T-helper 17 cell (primary cell): ENCODE measurements around the gene MYOM1. TPM values are rescaled to one million over a fixed set of nuclear protein-coding genes. Genes with fewer than 3 reads are reported as not detected.
"Not testable (repeated sequence)": the region's sequence is repeated elsewhere in the genome, so short reads cannot be mapped to it uniquely, and the experiment has no call there.

Experiments used
- ATAC-seq: fragments of 150-1000 bp; cut with Tn5 transposase; 2 replicates; pipeline ENCODE4 v1.10.0; 2021; ENCODE audit warnings: mild to moderate bottlenecking, moderate library complexity
- DNase-seq, 3 donors: peaks; one replicate each; pipeline versions ENCODE4 v3.0.0 to v3.0.0-alpha.2; 2020 to 2021
- H3K9me3 ChIP-seq: one replicate; pipeline ENCODE4 v1.7.0; 2013; ENCODE audit warnings: low read length, mild to moderate bottlenecking; ENCODE audit not compliant: control insufficient read depth, poor library complexity, severe bottlenecking
- H3K27ac Mint-ChIP-seq: one replicate; pipeline ENCODE4 v1.8.0; 2022; ENCODE audit warnings: mild to moderate bottlenecking, moderate library complexity, mixed read lengths
- H3K27me3 Mint-ChIP-seq: one replicate; pipeline ENCODE4 v1.8.0; 2022; ENCODE audit warnings: mixed read lengths
- H3K36me3 Mint-ChIP-seq: one replicate; pipeline ENCODE4 v1.8.0; 2022; ENCODE audit warnings: low read depth, mixed read lengths
- H3K4me1 Mint-ChIP-seq: one replicate; pipeline ENCODE4 v1.8.0; 2022; ENCODE audit warnings: mild to moderate bottlenecking, mixed read lengths
- H3K4me3 Mint-ChIP-seq: one replicate; pipeline ENCODE4 v1.8.0; 2022; ENCODE audit warnings: mild to moderate bottlenecking, moderate library complexity, mixed read lengths
- total RNA-seq, 4 donors: library from RNA in 2 of 4; stranded (reverse) in 2 of 4; gene quantifications; one replicate each; pipeline ENCODE4 v1.2.3 and lab custom pipeline; 2022 to 2026

The MYOM1 gene
- total RNA-seq, 2 donors from 2014 or later: 0.92 to 3.2 TPM

- no peak overlapping the region for H3K27ac Mint-ChIP-seq
- peaks cover 11% of the 10 kb centered on the region for H3K4me1 Mint-ChIP-seq
- H3K4me3 Mint-ChIP-seq: no peak overlapping the region
- DNase-seq (no peak), ATAC-seq (no peak)
- H3K36me3 Mint-ChIP-seq: no peaks in the 10 kb centered on the region
- no peaks in the 10 kb centered on the region for H3K9me3 ChIP-seq
- H3K27me3 Mint-ChIP-seq: no peaks in the 10 kb centered on the region
These were observed 145.7 kb downstream of the MYOM1 start for GRCh38 chr18:3074087-3074486.

GRCh38 chr18:3073353-3073752, 146.4 kb downstream of the MYOM1 start:
- not testable (repeated sequence) for H3K36me3 Mint-ChIP-seq, H3K27ac Mint-ChIP-seq, H3K27me3 Mint-ChIP-seq, H3K9me3 ChIP-seq, ATAC-seq, DNase-seq, H3K4me3 Mint-ChIP-seq
- peaks cover 12% of the 10 kb centered on the region for H3K4me1 Mint-ChIP-seq

GRCh38 chr18:3071676-3072075, 148.1 kb downstream of the MYOM1 start:
- no peaks in the 10 kb centered on the region for H3K9me3 ChIP-seq
- Mint-ChIP-seq H3K27me3 (no peaks in the 10 kb centered on the region), H3K4me1 (peaks cover 20% of the 10 kb centered on the region), H3K4me3 (no peak overlapping the region), H3K36me3 (no peaks in the 10 kb centered on the region), H3K27ac (no peak overlapping the region)
- DNase-seq (no peak), ATAC-seq (no peak)

- H3K27ac Mint-ChIP-seq: peak overlapping the region; percentile 57
- no peak for ATAC-seq
- peaks cover 20% of the 10 kb centered on the region for H3K4me1 Mint-ChIP-seq
These were observed 149.9 kb downstream of the MYOM1 start for GRCh38 chr18:3069671-3070433.

GRCh38 chr18:3067722-3068121, 152.0 kb downstream of the MYOM1 start:
- Mint-ChIP-seq H3K36me3 (no peaks in the 10 kb centered on the region), H3K27ac (peak overlapping the region; percentile 78), H3K4me3 (peak overlapping the region; percentile 77), H3K27me3 (no peaks in the 10 kb centered on the region), H3K4me1 (peaks cover 25% of the 10 kb centered on the region)
- no peaks in the 10 kb centered on the region for H3K9me3 ChIP-seq
- ATAC-seq: no peak
- no peak for DNase-seq

More at GRCh38 chr18:3069671-3070433, 149.9 kb downstream of the MYOM1 start:
- H3K9me3 ChIP-seq: no peaks in the 10 kb centered on the region
- H3K27me3 Mint-ChIP-seq: no peaks in the 10 kb centered on the region
- DNase-seq: no peak
- H3K36me3 Mint-ChIP-seq: no peaks in the 10 kb centered on the region
- no peak overlapping the region for H3K4me3 Mint-ChIP-seq

GRCh38 chr18:3067165-3067661, 152.6 kb downstream of the MYOM1 start:
- Mint-ChIP-seq H3K27ac (peak overlapping the region; percentile 78), H3K27me3 (no peaks in the 10 kb centered on the region), H3K36me3 (no peaks in the 10 kb centered on the region), H3K4me3 (peak overlapping the region; percentile 77), H3K4me1 (peaks cover 27% of the 10 kb centered on the region)
- ATAC-seq (no peak), DNase-seq (no peak)
- no peaks in the 10 kb centered on the region for H3K9me3 ChIP-seq

- no peak for DNase-seq
- H3K36me3 Mint-ChIP-seq: no peaks in the 10 kb centered on the region
- H3K4me1 Mint-ChIP-seq: peaks cover 33% of the 10 kb centered on the region
- no peaks in the 10 kb centered on the region for H3K9me3 ChIP-seq
- H3K27me3 Mint-ChIP-seq: no peaks in the 10 kb centered on the region
- no peak overlapping the region for H3K27ac Mint-ChIP-seq
- ATAC-seq: no peak
- no peak overlapping the region for H3K4me3 Mint-ChIP-seq
These were observed 153.2 kb downstream of the MYOM1 start for GRCh38 chr18:3066341-3067110.

- not testable (repeated sequence) for H3K27me3 Mint-ChIP-seq, ATAC-seq, H3K36me3 Mint-ChIP-seq, DNase-seq, H3K9me3 ChIP-seq
- Mint-ChIP-seq H3K4me3 (peak overlapping the region; percentile 39), H3K27ac (peak overlapping the region; percentile 100), H3K4me1 (peaks cover 40% of the 10 kb centered on the region)
These were observed 156.0 kb downstream of the MYOM1 start for GRCh38 chr18:3063766-3064165.

- no peaks in the 10 kb centered on the region for H3K9me3 ChIP-seq
- no peaks in the 10 kb centered on the region for H3K27me3 Mint-ChIP-seq
- H3K4me1 Mint-ChIP-seq: peaks cover 47% of the 10 kb centered on the region
- H3K4me3 Mint-ChIP-seq: peak overlapping the region; percentile 88
- peak; percentile 43 for ATAC-seq
- H3K27ac Mint-ChIP-seq: peak overlapping the region; percentile 100
- H3K36me3 Mint-ChIP-seq: no peaks in the 10 kb centered on the region
- peak; percentile 39 to 67 (median 41) for DNase-seq
These were observed 156.7 kb downstream of the MYOM1 start for GRCh38 chr18:3062798-3063680.

GRCh38 chr18:3061581-3062312, 158.0 kb downstream of the MYOM1 start:
- peak in 1 of 3 donors; percentile 17 for DNase-seq
- peak; percentile 36 for ATAC-seq
- H3K4me1 Mint-ChIP-seq: peaks cover 45% of the 10 kb centered on the region
- no peaks in the 10 kb centered on the region for H3K36me3 Mint-ChIP-seq
- H3K27me3 Mint-ChIP-seq: no peaks in the 10 kb centered on the region
- peak overlapping the region; percentile 100 for H3K27ac Mint-ChIP-seq
- no peaks in the 10 kb centered on the region for H3K9me3 ChIP-seq
- peak overlapping the region; percentile 86 for H3K4me3 Mint-ChIP-seq

- Mint-ChIP-seq H3K4me1 (peaks cover 49% of the 10 kb centered on the region), H3K27me3 (no peaks in the 10 kb centered on the region), H3K27ac (peak overlapping the region; percentile 100), H3K36me3 (no peaks in the 10 kb centered on the region), H3K4me3 (peak overlapping the region; percentile 86)
- ATAC-seq (peak; percentile 55), DNase-seq (peak in 2 of 3 donors; percentile 20 to 22)
- no peaks in the 10 kb centered on the region for H3K9me3 ChIP-seq
These were observed 158.8 kb downstream of the MYOM1 start for GRCh38 chr18:3060667-3061580.
